A673 (cell line): ENCODE results near the gene SH3PXD2B. TPM values are rescaled to one million over a fixed set of nuclear protein-coding genes. Genes with fewer than 3 reads are reported as not detected.

Source experiments
- BruUV-seq: library from RNA; stranded (reverse); fragments of 400-500 nt; replicated peaks from 2 replicates; lab custom pipeline; 2021; lab: Mats Ljungman, UMichigan
- CTCF ChIA-PET: fragments of 300-600 bp; sonication (Branson Sonifier 250); formaldehyde crosslinking; loops from one replicate; lab custom pipeline; 2022; ENCODE audit warnings: antibody characterized with exemption; lab: Charles Lee
- POLR2A ChIA-PET: fragments of 300-600 bp; sonication (Branson Sonifier 250); formaldehyde crosslinking; loops from one replicate; lab custom pipeline; 2022; ENCODE audit warnings: antibody characterized with exemption; ENCODE audit not compliant: low non-redundant PET; lab: Charles Lee
- DNase-seq: peaks from one replicate; pipeline ENCODE4 v3.0.0-alpha.2; 2015; ENCODE audit warnings: low spot score
- H3K27ac ChIP-seq: fragments of 200-600 bp; sonication (generic); 2 replicates; pipeline ENCODE4 v1.5.1; 2016; ENCODE audit warnings: mixed run types, low read depth, mild to moderate bottlenecking, mixed read lengths, antibody characterized with exemption, low read length; ENCODE audit not compliant: poor library complexity, severe bottlenecking
- H3K27me3 ChIP-seq: fragments of 200-600 bp; sonication (generic); replicated peaks from 2 replicates; pipeline ENCODE4 v1.6.1; 2017; ENCODE audit warnings: mixed run types, low read depth, mild to moderate bottlenecking, mixed read lengths, antibody characterized with exemption, low read length; ENCODE audit not compliant: insufficient read depth, poor library complexity
- H3K36me3 ChIP-seq: fragments of 200-600 bp; sonication (generic); 2 replicates; pipeline ENCODE4 v1.6.1; 2016; ENCODE audit warnings: mixed run types, mild to moderate bottlenecking, mixed read lengths, antibody characterized with exemption, low read length; ENCODE audit not compliant: insufficient read depth, poor library complexity, severe bottlenecking
- H3K4me1 ChIP-seq: fragments of 200-600 bp; sonication (generic); 2 replicates; pipeline ENCODE4 v1.6.1; 2017; ENCODE audit warnings: mixed run types, mild to moderate bottlenecking, mixed read lengths, antibody characterized with exemption, low read length; ENCODE audit not compliant: insufficient read depth, poor library complexity, severe bottlenecking
- H3K4me3 ChIP-seq: fragments of 200-600 bp; sonication (generic); 2 replicates; pipeline ENCODE4 v1.5.1; 2016; ENCODE audit warnings: low read depth, mixed run types, mild to moderate bottlenecking, mixed read lengths, low read length; ENCODE audit not compliant: poor library complexity, severe bottlenecking
- H3K9me3 ChIP-seq: fragments of 200-600 bp; sonication (generic); 2 replicates; pipeline ENCODE4 v1.6.1; 2016; ENCODE audit warnings: mixed run types, low read depth, mild to moderate bottlenecking, mixed read lengths, antibody characterized with exemption, low read length; ENCODE audit not compliant: poor library complexity, severe bottlenecking
- EZH2 ChIP-seq: fragments of 200-600 bp; sonication (generic); IDR thresholded peaks from 2 replicates; pipeline ENCODE4 v1.6.1; 2017; ENCODE audit warnings: borderline replicate concordance, low read depth, mild to moderate bottlenecking, mixed read lengths, antibody characterized with exemption, low read length; ENCODE audit not compliant: poor library complexity, severe bottlenecking
- intact Hi-C: fragments of 100-400 bp; cut with micrococcal nuclease; formaldehyde crosslinking; loops from one replicate; pipeline ENCODE4 v1.10.0; 2022; ENCODE audit not compliant: unreplicated experiment
- total RNA-seq: library from RNA; stranded (reverse); gene quantifications from 2 replicates; pipeline ENCODE4 v1.2.3, GENCODE V29; 2021
- TF ChIP-seq, protein P1 (sequence below): fragments of 300-800, 200-600 bp; sonication (generic); conservative IDR thresholded peaks from 2 replicates; pipeline ENCODE4 v1.5.1; 2017; ENCODE audit warnings: low read depth, mild to moderate bottlenecking, antibody characterized with exemption, low read length, moderate library complexity, mixed read lengths

Gene SH3PXD2B
- total RNA-seq, 1 experiment from 2014 or later, result 28.1 TPM

DNA sequence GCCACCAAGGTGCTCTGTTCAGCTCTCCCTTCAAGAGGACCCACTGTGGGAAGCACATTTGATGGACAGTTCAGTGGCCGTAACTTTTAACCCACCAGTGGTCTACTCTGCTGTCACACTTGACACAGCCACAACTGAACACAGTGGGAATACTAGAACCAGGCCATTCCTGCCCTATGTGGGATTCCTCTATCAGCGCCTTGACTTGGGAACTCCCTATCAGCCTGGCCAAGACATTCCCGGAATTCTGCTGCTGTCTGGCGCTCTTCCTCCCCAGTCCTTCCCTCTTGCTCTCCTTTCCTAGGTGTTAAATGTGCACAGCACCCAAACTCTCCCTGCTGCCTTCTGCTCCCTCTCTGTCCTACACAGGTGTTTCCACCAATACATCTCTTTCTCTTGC is 23.1 kb upstream of the SH3PXD2B start:
- H3K4me3 ChIP-seq, result no peak overlapping the region
- no peak for DNase-seq
- no peaks in the 10 kb centered on the region for H3K27me3 ChIP-seq
- BruUV-seq, result no TSS peak
- H3K4me1 ChIP-seq, result no peaks in the 10 kb centered on the region
- ChIA-PET CTCF (no interaction called here), POLR2A (no interaction called here)
- intact Hi-C loops, result loop anchor here (5.0 to 10.0 kb wide), 2 partner anchors 457 to 815 kb away; no protein-coding TSS in a partner anchor
- no peaks in the 10 kb centered on the region for H3K36me3 ChIP-seq
- H3K27ac ChIP-seq, result no peak overlapping the region
- no peak for TF ChIP-seq EZH2
- TF ChIP-seq, protein P1, sequence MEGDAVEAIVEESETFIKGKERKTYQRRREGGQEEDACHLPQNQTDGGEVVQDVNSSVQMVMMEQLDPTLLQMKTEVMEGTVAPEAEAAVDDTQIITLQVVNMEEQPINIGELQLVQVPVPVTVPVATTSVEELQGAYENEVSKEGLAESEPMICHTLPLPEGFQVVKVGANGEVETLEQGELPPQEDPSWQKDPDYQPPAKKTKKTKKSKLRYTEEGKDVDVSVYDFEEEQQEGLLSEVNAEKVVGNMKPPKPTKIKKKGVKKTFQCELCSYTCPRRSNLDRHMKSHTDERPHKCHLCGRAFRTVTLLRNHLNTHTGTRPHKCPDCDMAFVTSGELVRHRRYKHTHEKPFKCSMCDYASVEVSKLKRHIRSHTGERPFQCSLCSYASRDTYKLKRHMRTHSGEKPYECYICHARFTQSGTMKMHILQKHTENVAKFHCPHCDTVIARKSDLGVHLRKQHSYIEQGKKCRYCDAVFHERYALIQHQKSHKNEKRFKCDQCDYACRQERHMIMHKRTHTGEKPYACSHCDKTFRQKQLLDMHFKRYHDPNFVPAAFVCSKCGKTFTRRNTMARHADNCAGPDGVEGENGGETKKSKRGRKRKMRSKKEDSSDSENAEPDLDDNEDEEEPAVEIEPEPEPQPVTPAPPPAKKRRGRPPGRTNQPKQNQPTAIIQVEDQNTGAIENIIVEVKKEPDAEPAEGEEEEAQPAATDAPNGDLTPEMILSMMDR, result no peak
- H3K9me3 ChIP-seq, result no peaks in the 10 kb centered on the region

DNA sequence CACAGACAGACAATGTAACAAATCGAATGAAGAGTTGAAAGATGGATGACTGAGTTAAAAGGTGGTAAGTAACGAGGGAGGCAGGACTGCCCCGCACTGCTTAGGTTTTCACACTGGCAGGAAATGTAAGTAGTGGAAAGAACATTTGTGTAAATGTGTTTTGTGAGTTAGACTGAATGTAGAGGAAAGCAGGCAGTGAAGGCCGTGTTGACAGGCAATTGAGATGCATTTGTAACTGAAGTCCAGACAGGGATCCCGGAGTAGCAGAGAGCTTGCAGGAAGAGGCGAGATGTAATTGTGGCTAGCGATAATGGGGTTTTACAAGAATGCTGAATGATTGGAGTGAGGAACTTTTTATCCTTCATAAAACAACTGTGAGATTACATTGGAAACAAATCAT is 20.0 kb upstream of the SH3PXD2B start:
- Histone ChIP-seq H3K27ac (no peak overlapping the region), H3K27me3 (no peaks in the 10 kb centered on the region), H3K9me3 (no peaks in the 10 kb centered on the region), H3K36me3 (no peaks in the 10 kb centered on the region), H3K4me3 (no peak overlapping the region), H3K4me1 (no peaks in the 10 kb centered on the region)
- no TSS peak for BruUV-seq
- ChIA-PET POLR2A (no interaction called here), CTCF (interaction anchor here (0.6 kb wide), 1 partner anchor 485 kb away, joined by 4 read pairs; the partner anchor contains the start of gene RPL26L1)
- TF ChIP-seq, protein P1, result no peak
- intact Hi-C loops, result loop anchor here (10.0 kb wide), 1 partner anchor 461 kb away; no protein-coding TSS in a partner anchor
- DNase-seq, result no peak

DNA sequence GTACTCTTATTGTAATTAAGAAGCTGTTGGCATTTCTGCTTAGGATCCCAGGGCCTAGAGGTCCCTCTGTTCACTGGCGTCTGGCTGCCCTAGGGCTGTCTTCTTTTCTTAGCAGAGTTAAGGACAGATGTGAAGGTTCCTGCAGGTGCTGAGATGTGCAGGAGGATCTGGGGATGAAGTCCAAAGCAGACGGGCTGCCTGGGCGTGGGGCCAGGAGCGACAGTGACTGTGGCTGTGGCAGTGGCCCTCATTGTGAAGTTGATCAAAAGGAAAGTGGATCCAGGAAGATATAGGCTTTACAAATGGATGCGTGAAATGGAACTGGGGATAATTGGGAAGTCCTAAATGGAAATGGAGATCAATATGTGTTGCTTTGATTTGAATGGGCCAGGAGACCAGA is 19.1 kb upstream of the SH3PXD2B start:
- no TSS peak for BruUV-seq
- H3K4me1 ChIP-seq, result no peaks in the 10 kb centered on the region
- TF ChIP-seq, protein P1, result no peak
- TF ChIP-seq EZH2, result no peak
- DNase-seq, result no peak
- no peak overlapping the region for H3K4me3 ChIP-seq
- no peaks in the 10 kb centered on the region for H3K36me3 ChIP-seq
- intact Hi-C loops, result loop anchor here (10.0 kb wide), 1 partner anchor 461 kb away; no protein-coding TSS in a partner anchor
- no peaks in the 10 kb centered on the region for H3K27me3 ChIP-seq
- H3K9me3 ChIP-seq, result no peaks in the 10 kb centered on the region
- ChIA-PET CTCF (no interaction called here), POLR2A (no interaction called here)
- no peak overlapping the region for H3K27ac ChIP-seq
